ENCODE results near the gene PSMA4. TPM values are rescaled to one million over a fixed set of nuclear protein-coding genes. Genes with fewer than 3 reads are reported as not detected.

The PSMA4 gene
- total RNA-seq, 1 donor from 2014 or later = 243 TPM

DNA sequence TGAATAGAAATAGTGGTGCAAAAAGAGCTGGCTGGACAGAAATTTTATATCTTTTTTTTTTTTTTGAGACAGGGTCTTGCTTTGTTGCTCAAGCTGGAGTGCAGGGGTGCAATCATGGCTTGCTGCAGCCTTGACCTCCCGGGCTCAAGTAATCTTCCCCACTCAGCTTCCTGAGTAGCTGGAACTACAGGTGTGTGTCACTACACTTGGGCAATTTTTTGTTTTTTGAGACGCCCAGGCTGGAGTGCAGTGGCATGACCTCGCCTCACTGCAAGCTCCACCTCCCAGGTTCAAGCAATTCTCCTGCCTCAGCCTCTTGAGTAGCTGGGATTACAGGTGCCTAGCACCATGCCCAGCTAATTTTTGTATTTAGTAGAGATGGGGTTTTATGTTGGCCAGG is 58.1 kb downstream of the PSMA4 start:
- no peak for DNase-seq (ENCODE audit: low read depth)
- no peak overlapping the region for H3K4me3 ChIP-seq (ENCODE audit: low read depth, low read length)
- H3K36me3 ChIP-seq (ENCODE audit: control insufficient read depth, insufficient read depth, low read length) = no peaks in the 10 kb centered on the region
- TF ChIP-seq, protein P1, sequence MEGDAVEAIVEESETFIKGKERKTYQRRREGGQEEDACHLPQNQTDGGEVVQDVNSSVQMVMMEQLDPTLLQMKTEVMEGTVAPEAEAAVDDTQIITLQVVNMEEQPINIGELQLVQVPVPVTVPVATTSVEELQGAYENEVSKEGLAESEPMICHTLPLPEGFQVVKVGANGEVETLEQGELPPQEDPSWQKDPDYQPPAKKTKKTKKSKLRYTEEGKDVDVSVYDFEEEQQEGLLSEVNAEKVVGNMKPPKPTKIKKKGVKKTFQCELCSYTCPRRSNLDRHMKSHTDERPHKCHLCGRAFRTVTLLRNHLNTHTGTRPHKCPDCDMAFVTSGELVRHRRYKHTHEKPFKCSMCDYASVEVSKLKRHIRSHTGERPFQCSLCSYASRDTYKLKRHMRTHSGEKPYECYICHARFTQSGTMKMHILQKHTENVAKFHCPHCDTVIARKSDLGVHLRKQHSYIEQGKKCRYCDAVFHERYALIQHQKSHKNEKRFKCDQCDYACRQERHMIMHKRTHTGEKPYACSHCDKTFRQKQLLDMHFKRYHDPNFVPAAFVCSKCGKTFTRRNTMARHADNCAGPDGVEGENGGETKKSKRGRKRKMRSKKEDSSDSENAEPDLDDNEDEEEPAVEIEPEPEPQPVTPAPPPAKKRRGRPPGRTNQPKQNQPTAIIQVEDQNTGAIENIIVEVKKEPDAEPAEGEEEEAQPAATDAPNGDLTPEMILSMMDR (IDR thresholded peaks at IDR 0.05; ENCODE audit: insufficient read depth, low read length, poor library complexity, severe bottlenecking) = no peak
- no peaks in the 10 kb centered on the region for H3K27me3 ChIP-seq (ENCODE audit: control insufficient read depth, insufficient read depth, low read length)

DNA sequence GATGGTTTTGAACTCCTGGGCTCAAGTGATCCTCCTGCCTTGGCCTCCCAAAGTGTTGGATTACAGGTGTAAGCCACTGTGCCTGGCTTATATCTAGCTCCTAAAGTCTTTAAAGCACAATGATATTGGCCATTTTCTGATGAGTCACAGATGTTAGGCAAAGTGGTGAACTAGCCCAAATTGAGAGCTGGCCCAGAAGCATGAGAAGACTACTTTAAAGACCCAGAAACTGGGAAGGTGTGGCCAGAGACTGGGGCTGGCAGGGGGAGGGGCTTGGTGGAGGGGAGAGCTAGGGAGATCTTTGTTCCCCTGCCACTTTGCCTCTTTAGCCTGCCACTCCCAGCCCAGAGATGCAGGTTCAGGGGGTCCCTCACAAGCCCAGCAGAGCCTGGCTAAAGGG is 58.9 kb downstream of the PSMA4 start:
- DNase-seq (ENCODE audit: low read depth) = no peak
- no peaks in the 10 kb centered on the region for H3K27me3 ChIP-seq (ENCODE audit: control insufficient read depth, insufficient read depth, low read length)
- no peak overlapping the region for H3K4me3 ChIP-seq (ENCODE audit: low read depth, low read length)
- H3K36me3 ChIP-seq (ENCODE audit: control insufficient read depth, insufficient read depth, low read length) = no peaks in the 10 kb centered on the region
- TF ChIP-seq, protein P1 (IDR thresholded peaks at IDR 0.05; ENCODE audit: insufficient read depth, low read length, poor library complexity, severe bottlenecking) = no peak

Other genes with a start within 250 kb of the PSMA4 start
- gene SKIC8, start 240.8 kb upstream of the PSMA4 start, total RNA-seq = 51.1 and 54.6 TPM in 2 replicates
- not detected in 2 replicates for gene CRABP1, start 200.1 kb upstream of the PSMA4 start, total RNA-seq
- 22.5 and 23.5 TPM in 2 replicates for gene IREB2, start 102.2 kb upstream of the PSMA4 start, total RNA-seq
- 3.9 and 4.4 TPM in 2 replicates for gene HYKK, start 32.9 kb upstream of the PSMA4 start, total RNA-seq
- gene CHRNA5, start 25.1 kb downstream of the PSMA4 start, total RNA-seq = 4.7 and 13.7 TPM in 2 replicates
- gene CHRNA3, start 80.6 kb downstream of the PSMA4 start, total RNA-seq = 0.07 and 0.46 TPM in 2 replicates
- 1.1 and 1.8 TPM in 2 replicates for gene CHRNB4, start 100.8 kb downstream of the PSMA4 start, total RNA-seq